B cell (primary cell): ENCODE measurements around the gene TMEM80. TPM values are rescaled to one million over a fixed set of nuclear protein-coding genes. Genes with fewer than 3 reads are reported as not detected.
"Not testable (repeated sequence)": the region's sequence is repeated elsewhere in the genome, so short reads cannot be mapped to it uniquely, and the experiment has no call there.

Experiments
- ATAC-seq: fragments of 200-7000 bp; cut with Tn5 transposase; one replicate; pipeline ENCODE4 v1.10.0; 2021; ENCODE audit warnings: low read depth, mild to moderate bottlenecking, moderate number of reproducible peaks, moderate library complexity
- CTCF ChIA-PET: fragments of 350-600 bp; sonication (Branson Sonifier 250); formaldehyde crosslinking; loops from one replicate; lab custom pipeline; 2021; ENCODE audit warnings: antibody characterized with exemption, inconsistent platforms; lab: Charles Lee
- POLR2A ChIA-PET: fragments of 350-600 bp; sonication (Branson Sonifier 250); formaldehyde crosslinking; loops from one replicate; lab custom pipeline; 2021; ENCODE audit warnings: antibody characterized with exemption; lab: Charles Lee
- DNase-seq: peaks from one replicate; pipeline ENCODE4 v3.0.0; 2013
- H2AFZ ChIP-seq: 2 replicates; pipeline ENCODE4 v1.6.1; 2012; ENCODE audit warnings: mild to moderate bottlenecking, low read depth, low read length; ENCODE audit not compliant: insufficient read depth, poor library complexity, severe bottlenecking
- H3K27ac ChIP-seq, 2 donors: 1 replicate in 1 of 2; 2 replicates in 1 of 2; pipeline ENCODE4 v1.5.1; 2012 to 2013; ENCODE audit warnings: low read length in 2 of 2, mild to moderate bottlenecking in 2 of 2, moderate library complexity in 1 of 2
- H3K27me3 ChIP-seq, 4 experiments: fragments of 200-600 bp in 1 of 4; sonication (generic) in 1 of 4; replicated peaks in 1 of 4; 1 replicate in 2 of 4; 2 replicates in 2 of 4; pipeline versions ENCODE4 v1.6.1 to v1.7.0; 2013 to 2016; ENCODE audit warnings: low read length in 3 of 4, mild to moderate bottlenecking in 2 of 4, mixed read lengths in 1 of 4, moderate library complexity in 1 of 4; ENCODE audit not compliant: insufficient read depth in 4 of 4, control insufficient read depth in 3 of 4; ENCODE audit errors: control extremely low read depth in 1 of 4
- H3K36me3 ChIP-seq, 2 experiments: replicated peaks in 1 of 2; 1 replicate in 1 of 2; 2 replicates in 1 of 2; pipeline versions ENCODE4 v1.6.1 to v1.7.1; 2013; ENCODE audit warnings: low read length in 1 of 2; ENCODE audit not compliant: insufficient read depth in 2 of 2, control insufficient read depth in 1 of 2; ENCODE audit errors: control extremely low read depth in 1 of 2, extremely low read depth in 1 of 2
- H3K4me1 ChIP-seq, 2 donors: fragments of 200-600 bp in 1 of 2; sonication (generic) in 1 of 2; 1 replicate in 1 of 2; 2 replicates in 1 of 2; pipeline versions ENCODE4 v1.5.1 to v1.6.1; 2013 to 2017; ENCODE audit warnings: low read length in 2 of 2; ENCODE audit not compliant: control insufficient read depth in 2 of 2, insufficient read depth in 2 of 2
- H3K4me2 ChIP-seq: replicated peaks from 2 replicates; pipeline ENCODE3; 2012; ENCODE audit warnings: mild to moderate bottlenecking, low read depth, low read length; ENCODE audit not compliant: poor library complexity, severe bottlenecking
- H3K4me3 ChIP-seq, 5 experiments: fragments of 200-600 bp in 1 of 5; sonication (generic) in 1 of 5; 1 replicate in 3 of 5; 2 replicates in 2 of 5; pipeline versions ENCODE4 v1.5.1 to v1.7.0; 2011 to 2016; ENCODE audit warnings: low read length in 4 of 5, mild to moderate bottlenecking in 4 of 5, low read depth in 2 of 5, control low read depth in 1 of 5, moderate library complexity in 1 of 5; ENCODE audit not compliant: insufficient read depth in 1 of 5; ENCODE audit errors: control extremely low read depth in 1 of 5, extremely low read depth in 1 of 5
- H3K79me2 ChIP-seq: fragments of 200-600 bp; sonication (generic); one replicate; pipeline ENCODE4 v1.6.0; 2016; ENCODE audit warnings: low read length; ENCODE audit not compliant: control insufficient read depth, insufficient read depth
- H3K9ac ChIP-seq: fragments of 200-600 bp; sonication (generic); 2 replicates; pipeline ENCODE4 v1.6.1; 2017; ENCODE audit warnings: mild to moderate bottlenecking, low read length, moderate library complexity
- H3K9me3 ChIP-seq, 3 donors: one replicate each; pipeline versions ENCODE4 v1.6.1 to v1.7.1; 2013; ENCODE audit warnings: low read length in 2 of 3; ENCODE audit not compliant: control insufficient read depth in 2 of 3, insufficient read depth in 1 of 3; ENCODE audit errors: control extremely low read depth in 1 of 3
- H4K20me1 ChIP-seq: 2 replicates; pipeline ENCODE4 v1.6.0; 2012; ENCODE audit warnings: mild to moderate bottlenecking, low read length; ENCODE audit not compliant: insufficient read depth, control insufficient read depth, poor library complexity, severe bottlenecking
- H3K27ac Mint-ChIP-seq: one replicate; pipeline ENCODE4 v1.8.0; 2021; ENCODE audit warnings: mixed read lengths
- H3K27me3 Mint-ChIP-seq: one replicate; pipeline ENCODE4 v1.8.0; 2021; ENCODE audit warnings: mixed read lengths
- H3K4me1 Mint-ChIP-seq: one replicate; pipeline ENCODE4 v1.8.0; 2021; ENCODE audit warnings: mixed read lengths
- H3K4me3 Mint-ChIP-seq: one replicate; pipeline ENCODE4 v1.8.0; 2021; ENCODE audit warnings: mixed read lengths
- H3K9me3 Mint-ChIP-seq: one replicate; pipeline ENCODE4 v1.8.0; 2022; ENCODE audit warnings: mixed read lengths; ENCODE audit not compliant: insufficient read depth
- CTCF ChIP-seq: fragments of 200-600 bp; IDR thresholded peaks from one replicate; pipeline ENCODE4 v1.8.0; 2022; ENCODE audit warnings: antibody characterized with exemption, mild to moderate bottlenecking
- EZH2 ChIP-seq: IDR thresholded peaks from 2 replicates; pipeline ENCODE4 v1.6.1; 2012; ENCODE audit warnings: borderline replicate concordance, low read depth, mild to moderate bottlenecking, moderate library complexity, low read length; ENCODE audit not compliant: insufficient read depth, poor library complexity, severe bottlenecking
- WGBS: methylation state at CpG from one replicate; pipeline ENCODE4 v1.1.5; 2013; ENCODE audit warnings: missing lambda C conversion rate; ENCODE audit not compliant: insufficient coverage; 5-methylcytosine and 5-hydroxymethylcytosine counted together
- intact Hi-C: fragments of 100-400 bp; cut with micrococcal nuclease; formaldehyde crosslinking; loops from one replicate; pipeline ENCODE4 v1.10.0; 2022
- polyA plus RNA-seq: library from polyadenylated mRNA; depleted of rRNA; stranded (reverse); fragments of >200 nt; gene quantifications from 2 replicates; pipeline ENCODE4 v1.2.3, GENCODE V29; 2012
- total RNA-seq, 2 donors: library from RNA; stranded (reverse); fragments of 120-200 nt in 1 of 2; gene quantifications; 1 replicate in 1 of 2; 2 replicates in 1 of 2; pipeline versions ENCODE4 v1.2.3 to v1.2.4, GENCODE V29; 2013 to 2022

TMEM80 gene
- total and polyA plus RNA-seq, 2 donors (not counting 1 experiment from before 2014, with no cell fraction given), result 72.5 to 84.1 TPM

GRCh38 chr11:688681-689080 is 6.9 kb upstream of the TMEM80 start:
- POLR2A ChIA-PET, result no interaction called here
- Histone ChIP-seq H3K27me3 (no peaks in the 10 kb centered on the region), H3K36me3 (peaks cover 0 to 44% of the 10 kb centered on the region in 2 experiments), H3K4me3 (no peak overlapping the region), H3K4me1 (peaks cover 7 to 8% of the 10 kb centered on the region in 2 donors), H2AFZ (no peak overlapping the region), H4K20me1 (peaks cover 34% of the 10 kb centered on the region), H3K9ac (no peak overlapping the region), H3K9me3 (no peaks in the 10 kb centered on the region), H3K79me2 (peaks cover 40% of the 10 kb centered on the region), H3K4me2 (no peak overlapping the region), H3K27ac (no peak overlapping the region)
- no peak for DNase-seq
- CTCF ChIA-PET, result no interaction called here
- WGBS, result 66% methylated on average over 9 of the region's 9 CpGs
- H3K9me3 Mint-ChIP-seq, result no peaks in the 10 kb centered on the region
- peaks cover 21% of the 10 kb centered on the region for H3K4me1 Mint-ChIP-seq
- ATAC-seq, result no peak
- H3K27ac Mint-ChIP-seq, result no peak overlapping the region
- H3K4me3 Mint-ChIP-seq, result no peak overlapping the region
- H3K27me3 Mint-ChIP-seq, result no peaks in the 10 kb centered on the region
- intact Hi-C loops, result no loop called here
- TF ChIP-seq EZH2 (no peak), CTCF (no peak)

DNA sequence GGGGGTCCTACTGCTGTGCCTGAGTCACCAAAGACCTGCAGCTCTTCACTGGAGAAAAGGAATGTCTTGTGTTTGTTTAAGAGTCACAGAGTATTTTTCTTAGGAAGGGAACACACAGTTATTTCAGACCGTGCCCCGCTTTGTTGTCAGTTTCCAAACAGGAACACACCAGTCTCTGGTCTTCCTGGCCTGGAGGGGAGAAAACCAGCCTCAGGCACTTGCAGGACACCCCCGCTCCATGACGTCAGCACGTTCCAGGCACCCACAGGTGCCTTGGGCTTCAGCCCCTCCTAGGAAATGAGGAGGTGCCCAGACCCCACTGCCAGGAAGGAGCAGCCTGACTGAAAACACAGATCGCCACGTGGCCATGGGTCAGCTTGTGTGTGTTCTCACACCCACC is 6.0 kb upstream of the TMEM80 start:
- TF ChIP-seq EZH2 (no peak), CTCF (no peak)
- Histone ChIP-seq H3K9ac (no peak overlapping the region), H3K4me2 (no peak overlapping the region), H3K27ac (no peak overlapping the region), H3K9me3 (no peaks in the 10 kb centered on the region), H3K4me3 (no peak overlapping the region), H3K79me2 (peaks cover 46% of the 10 kb centered on the region), H4K20me1 (peaks cover 40% of the 10 kb centered on the region), H2AFZ (no peak overlapping the region), H3K4me1 (peaks cover 14 to 15% of the 10 kb centered on the region in 2 donors), H3K27me3 (no peaks in the 10 kb centered on the region), H3K36me3 (peaks cover 0 to 36% of the 10 kb centered on the region in 2 experiments)
- Mint-ChIP-seq H3K27ac (no peak overlapping the region), H3K9me3 (no peaks in the 10 kb centered on the region), H3K27me3 (no peaks in the 10 kb centered on the region), H3K4me3 (no peak overlapping the region), H3K4me1 (peaks cover 23% of the 10 kb centered on the region)
- ChIA-PET POLR2A (interaction anchor here (0.7 kb wide), 2 partner anchors 16 to 18 kb away, joined by 4 to 8 read pairs; no protein-coding TSS in a partner anchor), CTCF (no interaction called here)
- WGBS, result 87% methylated on average over 7 of the region's 7 CpGs
- intact Hi-C loops, result no loop called here
- ATAC-seq (no peak), DNase-seq (no peak)

GRCh38 chr11:690244-690643 is 5.4 kb upstream of the TMEM80 start:
- ATAC-seq, H3K9ac ChIP-seq, H3K27ac ChIP-seq, H3K27me3 ChIP-seq, POLR2A ChIA-PET, H2AFZ ChIP-seq, H3K4me3 ChIP-seq, H3K4me2 ChIP-seq, CTCF ChIA-PET, H3K9me3 ChIP-seq, H3K27me3 Mint-ChIP-seq, intact Hi-C loops, H3K27ac Mint-ChIP-seq, DNase-seq, H3K9me3 Mint-ChIP-seq, H3K4me3 Mint-ChIP-seq: not testable (repeated sequence)
- H3K4me1 ChIP-seq, result peaks cover 14 to 15% of the 10 kb centered on the region in 2 donors
- WGBS, result 90% methylated on average over 3 of the region's 3 CpGs
- H3K79me2 ChIP-seq, result peaks cover 46% of the 10 kb centered on the region
- H3K4me1 Mint-ChIP-seq, result peaks cover 23% of the 10 kb centered on the region
- peaks cover 0 to 32% of the 10 kb centered on the region in 2 experiments for H3K36me3 ChIP-seq
- peaks cover 40% of the 10 kb centered on the region for H4K20me1 ChIP-seq
